Mammary epithelial cell (primary cell): ENCODE measurements around the gene ENOX1.

Source experiments
- EZH2 ChIP-seq: IDR thresholded peaks from 2 replicates; pipeline ENCODE4 v1.6.1; 2012; ENCODE audit warnings: low read length, inconsistent platforms, borderline replicate concordance
- TF ChIP-seq, protein P1 (sequence below), 2 donors: IDR thresholded peaks in 1 of 2; conservative IDR thresholded peaks in 1 of 2; 2 replicates each; pipeline ENCODE4 v1.5.1; 2011 to 2012; ENCODE audit warnings: inconsistent platforms in 2 of 2, low read length in 2 of 2, mild to moderate bottlenecking in 2 of 2, control low read depth in 1 of 2, low read depth in 1 of 2; ENCODE audit not compliant: insufficient read depth in 1 of 2; ENCODE audit errors: extremely low read depth in 1 of 2

DNA sequence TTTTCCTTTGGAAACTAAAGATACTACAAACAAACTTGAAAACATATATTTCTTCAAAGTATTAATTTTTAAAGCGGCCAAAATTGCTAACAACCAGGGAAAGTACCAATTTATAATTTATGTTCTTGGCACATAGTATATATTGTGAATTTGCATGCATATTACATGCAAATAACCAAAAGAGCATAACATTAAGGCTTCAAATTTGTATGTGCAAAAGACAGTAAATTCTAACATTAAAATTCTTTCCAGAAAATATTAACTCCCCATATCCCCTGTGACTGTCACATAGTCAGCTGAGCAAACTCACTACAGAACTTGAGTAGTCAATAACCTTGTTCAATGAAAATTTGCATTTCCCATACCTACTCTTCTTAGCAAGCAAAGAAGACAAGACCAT, 133.4 kb downstream of the ENOX1 start:
- TF ChIP-seq, protein P1, sequence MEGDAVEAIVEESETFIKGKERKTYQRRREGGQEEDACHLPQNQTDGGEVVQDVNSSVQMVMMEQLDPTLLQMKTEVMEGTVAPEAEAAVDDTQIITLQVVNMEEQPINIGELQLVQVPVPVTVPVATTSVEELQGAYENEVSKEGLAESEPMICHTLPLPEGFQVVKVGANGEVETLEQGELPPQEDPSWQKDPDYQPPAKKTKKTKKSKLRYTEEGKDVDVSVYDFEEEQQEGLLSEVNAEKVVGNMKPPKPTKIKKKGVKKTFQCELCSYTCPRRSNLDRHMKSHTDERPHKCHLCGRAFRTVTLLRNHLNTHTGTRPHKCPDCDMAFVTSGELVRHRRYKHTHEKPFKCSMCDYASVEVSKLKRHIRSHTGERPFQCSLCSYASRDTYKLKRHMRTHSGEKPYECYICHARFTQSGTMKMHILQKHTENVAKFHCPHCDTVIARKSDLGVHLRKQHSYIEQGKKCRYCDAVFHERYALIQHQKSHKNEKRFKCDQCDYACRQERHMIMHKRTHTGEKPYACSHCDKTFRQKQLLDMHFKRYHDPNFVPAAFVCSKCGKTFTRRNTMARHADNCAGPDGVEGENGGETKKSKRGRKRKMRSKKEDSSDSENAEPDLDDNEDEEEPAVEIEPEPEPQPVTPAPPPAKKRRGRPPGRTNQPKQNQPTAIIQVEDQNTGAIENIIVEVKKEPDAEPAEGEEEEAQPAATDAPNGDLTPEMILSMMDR (conservative IDR thresholded peaks at IDR 0.05 in 1 of 2, IDR thresholded peaks at IDR 0.05 in 1 of 2; ENCODE audit: extremely low read depth in 1 of 2, insufficient read depth in 1 of 2, low read depth in 1 of 2, low read length in 2 of 2), result no peak
- TF ChIP-seq EZH2, result no peak
